ENCODE results near the gene INPP1.
"Not testable (repeated sequence)": the region's sequence is repeated elsewhere in the genome, so short reads cannot be mapped to it uniquely, and the experiment has no call there.

The INPP1 gene

GRCh38 chr2:190353537-190353899, 10.1 kb downstream of the INPP1 start:
- Histone ChIP-seq H3K4me3 (IDR thresholded peaks at IDR 0.05; ENCODE audit: insufficient read depth, low read depth, low read length) (no peak overlapping the region), H4K20me1 (ENCODE audit: insufficient read depth) (no peaks in the 10 kb centered on the region), H3K79me2 (ENCODE audit: insufficient read depth, low read depth) (no peaks in the 10 kb centered on the region), H2AFZ (ENCODE audit: low read depth) (0 out of 2 replicates have a peak overlapping the region, but pooled peaks have one; percentile 16), H3K27ac (no peak overlapping the region), H3K9ac (no peak overlapping the region), H3K36me3 (ENCODE audit: insufficient read depth) (no peaks in the 10 kb centered on the region), H3K4me2 (0 out of 2 replicates have a peak overlapping the region, but pooled peaks have one; percentile 7), H3K4me1 (ENCODE audit: low read depth, poor library complexity, severe bottlenecking) (peaks cover 8% of the 10 kb centered on the region), H3K27me3 (ENCODE audit: insufficient read depth, low read depth) (no peaks in the 10 kb centered on the region)
- TF ChIP-seq CTCF (conservative IDR thresholded peaks at IDR 0.05; ENCODE audit: low read depth, low read length): no peak

- H3K36me3 ChIP-seq (ENCODE audit: insufficient read depth): no peaks in the 10 kb centered on the region
- H3K27me3 ChIP-seq (ENCODE audit: insufficient read depth, low read depth): no peaks in the 10 kb centered on the region
- H3K4me3 ChIP-seq (IDR thresholded peaks at IDR 0.05; ENCODE audit: insufficient read depth, low read depth, low read length): no peak overlapping the region
- H2AFZ ChIP-seq (ENCODE audit: low read depth): no peak overlapping the region
- H3K27ac ChIP-seq: no peak overlapping the region
- no peaks in the 10 kb centered on the region for H3K79me2 ChIP-seq (ENCODE audit: insufficient read depth, low read depth)
- TF ChIP-seq CTCF (conservative IDR thresholded peaks at IDR 0.05; ENCODE audit: low read depth, low read length): no peak
- H3K4me2 ChIP-seq: no peak overlapping the region
- H4K20me1 ChIP-seq (ENCODE audit: insufficient read depth): no peaks in the 10 kb centered on the region
- H3K9ac ChIP-seq: no peak overlapping the region
- peaks cover 8% of the 10 kb centered on the region for H3K4me1 ChIP-seq (ENCODE audit: low read depth, poor library complexity, severe bottlenecking)
These were observed 10.8 kb downstream of the INPP1 start for GRCh38 chr2:190354003-190354690.

GRCh38 chr2:190355968-190356644, 12.7 kb downstream of the INPP1 start:
- Histone ChIP-seq H3K9ac (no peak overlapping the region), H3K4me2 (no peak overlapping the region), H3K79me2 (ENCODE audit: insufficient read depth, low read depth) (no peaks in the 10 kb centered on the region), H3K4me3 (IDR thresholded peaks at IDR 0.05; ENCODE audit: insufficient read depth, low read depth, low read length) (no peak overlapping the region), H4K20me1 (ENCODE audit: insufficient read depth) (no peaks in the 10 kb centered on the region), H3K27ac (no peak overlapping the region), H3K36me3 (ENCODE audit: insufficient read depth) (no peaks in the 10 kb centered on the region), H3K27me3 (ENCODE audit: insufficient read depth, low read depth) (no peaks in the 10 kb centered on the region), H3K4me1 (ENCODE audit: low read depth, poor library complexity, severe bottlenecking) (peaks cover 23% of the 10 kb centered on the region), H2AFZ (ENCODE audit: low read depth) (no peak overlapping the region)
- TF ChIP-seq CTCF (conservative IDR thresholded peaks at IDR 0.05; ENCODE audit: low read depth, low read length): no peak

- no peak overlapping the region for H3K27ac ChIP-seq
- peaks cover 23% of the 10 kb centered on the region for H3K4me1 ChIP-seq (ENCODE audit: low read depth, poor library complexity, severe bottlenecking)
- H2AFZ ChIP-seq (ENCODE audit: low read depth): no peak overlapping the region
- no peaks in the 10 kb centered on the region for H4K20me1 ChIP-seq (ENCODE audit: insufficient read depth)
- no peaks in the 10 kb centered on the region for H3K36me3 ChIP-seq (ENCODE audit: insufficient read depth)
- TF ChIP-seq CTCF (conservative IDR thresholded peaks at IDR 0.05; ENCODE audit: low read depth, low read length): no peak
- no peak overlapping the region for H3K4me3 ChIP-seq (IDR thresholded peaks at IDR 0.05; ENCODE audit: insufficient read depth, low read depth, low read length)
- H3K27me3 ChIP-seq (ENCODE audit: insufficient read depth, low read depth): no peaks in the 10 kb centered on the region
- no peak overlapping the region for H3K9ac ChIP-seq
- H3K79me2 ChIP-seq (ENCODE audit: insufficient read depth, low read depth): no peaks in the 10 kb centered on the region
- no peak overlapping the region for H3K4me2 ChIP-seq
These were observed 14.2 kb downstream of the INPP1 start for GRCh38 chr2:190357600-190357999.

GRCh38 chr2:190358655-190359448, 15.5 kb downstream of the INPP1 start:
- not testable (repeated sequence) for H3K9ac ChIP-seq; H3K36me3 ChIP-seq (ENCODE audit: insufficient read depth); H4K20me1 ChIP-seq (ENCODE audit: insufficient read depth); H3K27ac ChIP-seq; H3K4me2 ChIP-seq; H2AFZ ChIP-seq (ENCODE audit: low read depth); H3K4me3 ChIP-seq (IDR thresholded peaks at IDR 0.05; ENCODE audit: insufficient read depth, low read depth, low read length); H3K27me3 ChIP-seq (ENCODE audit: insufficient read depth, low read depth); H3K79me2 ChIP-seq (ENCODE audit: insufficient read depth, low read depth)
- peaks cover 15% of the 10 kb centered on the region for H3K4me1 ChIP-seq (ENCODE audit: low read depth, poor library complexity, severe bottlenecking)
